ENCODE results near the gene LAIR1.
A peak's percentile ranks its signal among the peaks of the same experiment; 100 is the strongest.
"Not testable (repeated sequence)": the region's sequence is repeated elsewhere in the genome, so short reads cannot be mapped to it uniquely, and the experiment has no call there.

The LAIR1 gene

DNA sequence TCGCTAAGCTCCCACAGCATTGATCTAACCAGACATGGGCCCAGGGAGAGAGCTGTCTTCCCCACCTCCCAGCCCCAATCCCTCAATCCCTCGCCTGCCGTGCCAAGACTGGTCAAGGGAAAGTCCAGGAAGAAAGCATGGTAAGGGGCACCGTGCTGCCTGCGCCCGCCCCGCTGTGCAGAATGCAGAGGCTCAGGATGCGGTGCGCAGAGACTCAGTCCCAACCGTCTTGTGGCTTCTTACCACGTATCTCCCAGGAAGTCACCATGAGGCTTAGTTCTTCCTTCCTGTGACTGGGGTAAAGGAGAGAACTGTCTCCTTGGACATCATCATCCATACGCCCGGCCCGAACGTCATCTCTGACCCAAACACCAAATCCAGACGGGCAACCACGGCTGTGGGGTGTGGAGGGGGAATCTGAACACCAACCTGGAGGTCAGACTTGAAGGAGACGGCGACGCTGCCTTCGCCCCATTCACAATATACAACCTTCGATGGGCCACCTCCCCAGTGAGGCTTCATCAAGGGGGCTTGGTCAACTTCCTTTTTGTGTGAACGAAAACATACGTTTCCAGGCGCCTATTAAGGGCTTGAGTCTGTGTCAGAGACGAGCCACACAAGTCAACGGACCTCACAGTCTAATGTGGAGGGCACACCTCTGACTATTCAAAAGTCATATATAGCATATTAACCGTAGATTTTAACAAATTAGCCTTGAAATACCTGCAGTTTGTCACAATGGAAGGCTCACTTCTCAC lies 10.6 kb upstream of the LAIR1 start:
- DNase-seq (ENCODE audit: low read depth in 1 of 2, low spot score in 1 of 2), result peak; percentile 82 to 87
- peak overlapping the region; percentile 97 for H3K27ac ChIP-seq (replicated peaks)
- H3K4me3 ChIP-seq (replicated peaks; ENCODE audit: insufficient read depth, low read length), result peak overlapping the region; percentile 53
- H3K27me3 ChIP-seq (ENCODE audit: insufficient read depth, poor library complexity, severe bottlenecking), result not testable (repeated sequence)
- peak; percentile 58 for TF ChIP-seq REST (IDR thresholded peaks at IDR 0.05; ENCODE audit: insufficient replicate concordance, low read depth)
- peak; percentile 93 for TF ChIP-seq POLR2AphosphoS5 (IDR thresholded peaks at IDR 0.05; ENCODE audit: low read depth)
- TF ChIP-seq GABPA (IDR thresholded peaks at IDR 0.05; ENCODE audit: low read depth), result peak; percentile 35
- peak; percentile 15; the same call in 1 of the 2 replicates for TF ChIP-seq SPI1 (IDR thresholded peaks at IDR 0.05; ENCODE audit: borderline replicate concordance, low read depth)

- peak overlapping the region; percentile 53 for H3K4me3 ChIP-seq (replicated peaks; ENCODE audit: insufficient read depth, low read length)
- DNase-seq (ENCODE audit: low read depth in 1 of 2, low spot score in 1 of 2), result peak; percentile 84 to 88
- 0 out of 2 replicates have a peak, but pooled peaks have one; percentile 23 for TF ChIP-seq SPI1 (IDR thresholded peaks at IDR 0.05; ENCODE audit: borderline replicate concordance, low read depth)
- no peak for TF ChIP-seq POLR2AphosphoS5 (IDR thresholded peaks at IDR 0.05; ENCODE audit: low read depth)
- no peak for TF ChIP-seq CTCF (IDR thresholded peaks at IDR 0.05; ENCODE audit: insufficient read depth, low read length)
- H3K27me3 ChIP-seq (ENCODE audit: insufficient read depth, poor library complexity, severe bottlenecking), result no peaks in the 10 kb centered on the region
- H3K27ac ChIP-seq (replicated peaks), result peak overlapping the region; percentile 97
Measured at GRCh38 chr19:54373781-54374631, 9.3 kb upstream of the LAIR1 start.

- H3K27ac ChIP-seq (replicated peaks), result peak overlapping the region; percentile 97
Measured at GRCh38 chr19:54371453-54371852, 6.7 kb upstream of the LAIR1 start.

DNA sequence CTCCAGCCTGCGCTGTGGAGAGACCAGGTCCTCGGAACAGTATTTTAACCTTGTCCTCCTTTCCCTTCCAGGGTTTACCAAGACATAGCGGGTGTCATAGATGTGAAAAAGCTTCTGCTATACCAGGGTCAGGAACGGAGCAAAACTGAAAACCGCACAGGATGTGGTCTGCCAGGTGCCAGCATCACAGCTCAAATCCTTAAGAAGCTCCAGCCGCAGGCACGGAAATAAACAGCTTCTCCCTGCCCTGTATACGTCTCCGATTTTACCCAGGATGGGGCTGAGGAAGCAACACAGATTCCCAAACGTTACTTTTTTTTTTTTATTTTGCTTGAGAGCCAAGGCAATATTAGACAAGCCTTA lies 5.7 kb upstream of the LAIR1 start:
- TF ChIP-seq GABPA (IDR thresholded peaks at IDR 0.05; ENCODE audit: low read depth) (peak; percentile 27; the same call in 1 of the 2 replicates), POLR2AphosphoS5 (IDR thresholded peaks at IDR 0.05; ENCODE audit: low read depth) (peak; percentile 91)
- DNase-seq (ENCODE audit: low read depth in 1 of 2, low spot score in 1 of 2), result peak; percentile 77 to 92
- H3K27me3 ChIP-seq (ENCODE audit: insufficient read depth, poor library complexity, severe bottlenecking), result not testable (repeated sequence)
- Histone ChIP-seq H3K4me3 (replicated peaks; ENCODE audit: insufficient read depth, low read length) (peak overlapping the region; percentile 35), H3K27ac (replicated peaks) (peak overlapping the region; percentile 97)

More at GRCh38 chr19:54371453-54371852, 6.7 kb upstream of the LAIR1 start:
- not testable (repeated sequence) for H3K27me3 ChIP-seq (ENCODE audit: insufficient read depth, poor library complexity, severe bottlenecking); H3K4me3 ChIP-seq (replicated peaks; ENCODE audit: insufficient read depth, low read length); DNase-seq (ENCODE audit: low read depth in 1 of 2, low spot score in 1 of 2)

GRCh38 chr19:54369688-54370433 lies 5.1 kb upstream of the LAIR1 start:
- H3K27ac ChIP-seq (replicated peaks), result peak overlapping the region; percentile 98
- H3K27me3 ChIP-seq (ENCODE audit: insufficient read depth, poor library complexity, severe bottlenecking); DNase-seq (ENCODE audit: low read depth in 1 of 2, low spot score in 1 of 2): not testable (repeated sequence)
- peak overlapping the region; percentile 43 for H3K4me3 ChIP-seq (replicated peaks; ENCODE audit: insufficient read depth, low read length)
- 0 out of 2 replicates have a peak, but pooled peaks have one; percentile 28 for TF ChIP-seq POLR2AphosphoS5 (IDR thresholded peaks at IDR 0.05; ENCODE audit: low read depth)

DNA sequence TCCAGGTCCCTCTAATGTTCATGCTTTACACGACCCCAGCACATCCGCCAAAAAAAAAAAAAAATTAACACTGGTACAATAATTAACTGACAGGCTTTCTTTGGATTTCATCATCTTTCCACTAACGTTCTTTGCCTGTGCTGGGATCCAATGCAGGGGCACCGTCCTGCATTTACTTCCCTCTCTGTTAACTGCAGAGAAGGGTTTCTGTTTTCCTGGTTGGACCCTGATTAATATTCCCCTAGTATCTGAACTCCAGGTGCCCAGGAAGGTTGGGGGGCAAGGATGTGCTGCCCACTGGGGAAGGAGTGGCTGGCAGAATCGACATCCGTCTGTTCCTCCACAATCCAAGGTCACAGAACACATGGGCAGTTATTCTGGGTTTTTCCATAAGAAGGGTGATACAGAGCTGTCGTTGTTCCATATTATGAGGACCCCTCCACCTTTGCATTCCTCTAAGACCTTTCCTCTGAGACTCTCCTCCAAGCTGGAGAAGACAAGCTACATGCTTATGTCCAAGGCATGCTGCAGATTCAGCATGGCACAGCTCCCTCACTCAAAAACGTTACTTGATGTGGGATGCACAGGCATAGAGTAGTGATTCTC lies 4.5 kb upstream of the LAIR1 start:
- Histone ChIP-seq H3K4me3 (replicated peaks; ENCODE audit: insufficient read depth, low read length) (peak overlapping the region; percentile 43), H3K27ac (replicated peaks) (peak overlapping the region; percentile 98), H3K27me3 (ENCODE audit: insufficient read depth, poor library complexity, severe bottlenecking) (no peaks in the 10 kb centered on the region)
- DNase-seq (ENCODE audit: low read depth in 1 of 2, low spot score in 1 of 2), result peak in 1 of 2 experiments; percentile 72
- no peak; the same call in 1 of the 2 replicates for TF ChIP-seq GABPA (IDR thresholded peaks at IDR 0.05; ENCODE audit: low read depth)
- TF ChIP-seq SPI1 (IDR thresholded peaks at IDR 0.05; ENCODE audit: borderline replicate concordance, low read depth), result no peak
- TF ChIP-seq CTCF (IDR thresholded peaks at IDR 0.05; ENCODE audit: insufficient read depth, low read length), result no peak
- TF ChIP-seq POLR2AphosphoS5 (IDR thresholded peaks at IDR 0.05; ENCODE audit: low read depth), result peak; percentile 87
- peak; percentile 21 for TF ChIP-seq REST (IDR thresholded peaks at IDR 0.05; ENCODE audit: insufficient replicate concordance, low read depth)

All from HL-60 (cell line).